Epithelial cell of proximal tubule (primary cell): ENCODE results near the gene PIGO. TPM values are rescaled to one million over a fixed set of nuclear protein-coding genes. Genes with fewer than 3 reads are reported as not detected.

Experiments used
- DNase-seq: peaks from one replicate; pipeline ENCODE4 v3.0.0-alpha.2; 2011; ENCODE audit warnings: low read depth
- H3K4me3 ChIP-seq: 2 replicates; pipeline ENCODE4 v1.5.1; 2011; ENCODE audit warnings: low read depth, mild to moderate bottlenecking, low read length
- CTCF ChIP-seq: conservative IDR thresholded peaks from 2 replicates; pipeline ENCODE4 v1.5.1; 2012; ENCODE audit warnings: low read depth, mild to moderate bottlenecking, low read length
- total RNA-seq: library from RNA; depleted of rRNA; stranded (reverse); fragments of >200 nt; gene quantifications from 2 replicates; pipeline ENCODE4 v1.2.3, GENCODE V29; 2015

The PIGO gene
- total RNA-seq, 1 donor from 2014 or later = 18.6 TPM

GRCh38 chr9:35071814-35072460 lies 24.5 kb downstream of the PIGO start:
- no peak for DNase-seq
- H3K4me3 ChIP-seq = peak overlapping the region; percentile 93
- peak; percentile 39 for TF ChIP-seq CTCF

- no peak for TF ChIP-seq CTCF
- DNase-seq = no peak
- peak overlapping the region; percentile 93 for H3K4me3 ChIP-seq
Measured at GRCh38 chr9:35070823-35071813, 25.3 kb downstream of the PIGO start.

- no peak for DNase-seq
- H3K4me3 ChIP-seq = no peak overlapping the region
- no peak for TF ChIP-seq CTCF
Measured at GRCh38 chr9:35069020-35069419, 27.4 kb downstream of the PIGO start.

- DNase-seq = no peak
- no peak for TF ChIP-seq CTCF
- H3K4me3 ChIP-seq = no peak overlapping the region
Measured at GRCh38 chr9:35067056-35067455, 29.3 kb downstream of the PIGO start.

- TF ChIP-seq CTCF = no peak
- no peak for DNase-seq
- H3K4me3 ChIP-seq = no peak overlapping the region
Measured at GRCh38 chr9:35060548-35061207, 35.7 kb downstream of the PIGO start.

GRCh38 chr9:35059438-35059837 lies 37.0 kb downstream of the PIGO start:
- no peak for TF ChIP-seq CTCF
- DNase-seq = no peak
- H3K4me3 ChIP-seq = no peak overlapping the region
